ENCODE results near the gene CCDC12.

The CCDC12 gene

DNA sequence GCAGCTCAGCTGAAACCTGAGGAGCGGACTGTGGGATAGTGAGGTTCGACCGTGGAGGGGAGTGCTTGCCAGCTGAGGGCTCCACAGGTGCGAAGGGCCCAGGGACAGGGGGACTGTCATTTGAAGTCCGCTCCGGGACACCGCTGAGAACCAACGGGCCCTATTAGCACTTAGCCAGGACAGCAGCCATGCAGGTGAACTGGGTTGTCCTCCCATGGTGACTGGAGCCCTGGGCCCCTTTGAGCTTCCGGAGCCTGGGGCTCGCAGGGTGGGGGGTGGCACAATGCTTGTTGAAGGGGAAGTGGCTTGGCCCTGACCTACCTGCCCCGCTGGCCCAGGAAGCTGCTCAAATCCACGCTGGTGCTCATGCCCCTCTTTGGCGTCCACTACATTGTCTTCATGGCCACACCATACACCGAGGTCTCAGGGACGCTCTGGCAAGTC, 74.3 kb downstream of the CCDC12 start:
- DNase-seq, result no peak

DNA sequence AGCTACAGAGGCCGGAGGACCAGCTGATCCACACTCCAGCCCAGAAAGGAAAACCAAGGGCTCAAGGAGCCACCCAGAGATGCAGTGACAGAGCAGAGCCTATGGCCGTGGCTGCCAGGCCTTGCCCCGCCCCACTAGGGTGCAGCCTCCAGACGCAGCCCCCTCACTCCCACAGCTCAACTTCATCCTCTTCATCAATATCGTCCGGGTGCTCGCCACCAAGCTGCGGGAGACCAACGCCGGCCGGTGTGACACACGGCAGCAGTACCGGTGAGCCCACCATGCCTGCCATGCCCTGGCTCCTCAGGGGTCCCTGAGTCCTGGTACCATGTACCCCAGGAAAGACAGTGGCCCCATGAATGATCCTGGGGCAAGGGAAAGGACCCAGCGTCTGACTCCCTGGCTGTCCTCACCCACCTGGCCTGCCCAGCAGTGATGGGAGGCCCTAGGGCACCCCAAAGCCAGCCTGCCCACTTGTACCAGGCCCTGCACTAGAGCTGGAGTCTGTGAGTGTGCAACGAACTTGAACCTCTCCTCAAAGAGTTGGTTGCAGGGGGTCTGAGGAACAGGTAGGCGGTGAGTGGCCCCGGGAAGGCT, 74.9 kb downstream of the CCDC12 start:
- no peak for DNase-seq

DNA sequence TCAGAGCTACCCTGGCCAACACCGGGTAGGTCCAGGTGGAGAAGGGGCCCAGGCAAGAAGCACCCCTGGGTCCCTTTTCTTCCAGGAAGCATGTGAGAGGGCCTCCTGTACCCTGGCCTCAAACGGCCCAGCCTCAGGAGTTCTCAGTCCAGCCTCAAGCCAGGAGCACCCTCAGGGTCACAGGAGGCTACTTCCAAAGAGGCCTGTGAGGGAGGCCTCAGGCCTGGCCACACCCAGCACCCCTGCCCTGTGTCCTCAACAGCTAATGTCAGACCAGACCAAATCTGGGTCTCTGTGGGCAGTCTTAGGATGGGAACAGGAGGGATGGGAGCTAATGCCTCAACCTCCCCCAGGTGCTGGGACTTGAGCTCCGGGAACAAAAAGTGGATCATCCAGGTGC, 75.5 kb downstream of the CCDC12 start:
- no peak for DNase-seq

DNA sequence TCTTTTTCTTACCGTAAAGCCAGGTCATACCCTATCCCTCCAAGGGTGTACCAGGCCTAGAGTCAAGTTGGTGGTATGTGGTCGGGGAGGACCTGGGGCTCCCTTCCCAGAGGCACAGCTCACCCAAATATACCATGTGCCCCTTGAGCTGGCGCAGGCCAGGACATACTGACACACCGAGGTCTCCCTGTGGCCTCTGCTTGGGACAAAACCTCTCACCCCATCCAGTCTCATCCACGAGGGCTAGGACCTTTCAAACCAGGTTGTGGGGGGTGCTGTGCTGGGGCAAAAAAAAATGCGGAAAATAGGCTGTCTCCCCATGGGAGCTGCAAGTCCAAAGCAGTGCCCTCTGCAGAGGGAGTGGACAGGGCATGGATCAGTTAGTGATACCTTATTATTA, 76.2 kb downstream of the CCDC12 start:
- DNase-seq, result no peak

DNA sequence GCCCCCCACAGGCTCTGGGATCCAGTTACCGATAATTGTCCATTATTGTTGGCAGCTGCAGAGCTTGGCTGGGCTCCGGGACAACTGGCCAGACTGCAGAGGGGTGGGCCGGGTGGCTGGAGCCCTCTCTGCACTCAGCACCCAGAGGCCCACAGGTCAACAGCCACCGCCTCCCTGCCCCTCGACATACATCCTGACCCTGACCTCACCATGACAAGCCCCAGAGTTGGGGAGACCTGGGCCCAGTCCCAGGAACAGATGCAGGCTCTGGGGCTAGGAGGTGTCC, 76.6 kb downstream of the CCDC12 start:
- no peak for DNase-seq

DNA sequence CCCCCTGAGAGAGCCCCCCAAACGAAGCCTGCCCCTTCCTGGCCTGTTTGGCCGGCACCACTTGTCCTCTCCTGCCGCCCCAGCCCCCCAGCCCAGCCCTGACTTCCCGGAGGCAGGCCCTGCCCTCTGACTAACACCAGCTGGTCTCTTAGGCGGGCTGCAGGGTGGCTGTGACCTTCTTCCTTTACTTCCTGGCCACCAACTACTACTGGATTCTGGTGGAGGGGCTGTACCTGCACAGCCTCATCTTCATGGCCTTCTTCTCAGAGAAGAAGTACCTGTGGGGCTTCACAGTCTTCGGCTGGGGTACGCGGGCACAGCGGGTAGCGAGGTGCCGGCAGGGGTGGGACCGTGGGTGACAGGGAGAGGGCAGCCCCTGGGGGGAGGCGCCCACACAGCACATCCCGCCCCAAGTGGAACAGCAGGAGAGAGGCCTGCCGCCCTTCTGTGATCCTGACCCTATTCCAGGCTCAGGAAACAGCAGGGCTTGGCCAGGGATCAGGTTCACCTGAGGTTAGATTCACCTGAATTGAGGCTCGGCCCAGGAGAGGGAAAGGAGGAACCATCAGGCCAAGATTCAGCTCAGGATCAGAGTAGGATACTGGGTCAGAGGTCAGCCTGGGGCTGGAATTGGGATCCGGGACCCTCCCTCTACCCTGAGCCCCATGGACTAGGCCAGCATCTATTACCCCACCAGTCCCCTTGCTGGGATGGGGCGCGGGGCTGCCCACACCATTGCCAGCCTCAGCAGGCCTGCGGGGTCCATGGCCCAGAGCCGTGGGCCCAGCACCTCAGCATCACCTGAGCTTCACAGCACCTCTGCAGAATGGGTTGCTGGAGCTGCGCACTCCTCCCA, 77.2 kb downstream of the CCDC12 start:
- no peak for DNase-seq

DNA sequence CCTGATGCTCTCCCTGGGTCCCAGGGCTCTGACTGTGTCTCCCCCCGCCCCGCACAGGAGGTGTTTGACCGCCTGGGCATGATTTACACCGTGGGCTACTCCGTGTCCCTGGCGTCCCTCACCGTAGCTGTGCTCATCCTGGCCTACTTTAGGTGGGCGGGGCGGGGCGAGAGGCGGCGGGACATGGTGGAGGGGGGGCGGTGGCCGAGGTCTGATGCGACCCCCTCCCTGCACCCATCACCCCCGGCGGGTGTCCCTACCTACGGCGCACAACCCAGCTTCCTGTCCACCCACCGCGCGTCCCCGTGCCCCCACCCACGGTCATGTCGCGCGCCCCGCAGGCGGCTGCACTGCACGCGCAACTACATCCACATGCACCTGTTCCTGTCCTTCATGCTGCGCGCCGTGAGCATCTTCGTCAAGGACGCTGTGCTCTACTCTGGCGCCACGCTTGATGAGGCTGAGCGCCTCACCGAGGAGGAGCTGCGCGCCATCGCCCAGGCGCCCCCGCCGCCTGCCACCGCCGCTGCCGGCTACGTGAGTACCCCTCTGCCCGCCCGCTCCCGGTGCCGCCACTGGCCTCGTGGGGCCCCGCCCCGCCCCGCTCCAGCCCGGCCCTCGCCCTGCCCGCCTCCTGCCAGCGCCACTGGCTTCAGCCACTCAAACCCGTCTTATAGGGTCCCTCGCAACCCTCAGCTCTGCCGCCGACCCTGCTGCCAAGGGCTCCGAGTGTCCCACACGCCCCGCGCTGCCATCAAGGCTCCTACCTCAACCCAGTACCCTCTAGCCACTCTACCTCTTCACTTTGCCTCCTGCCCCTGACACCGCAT, 78.0 kb downstream of the CCDC12 start:
- DNase-seq, result peak; percentile 60

DNA sequence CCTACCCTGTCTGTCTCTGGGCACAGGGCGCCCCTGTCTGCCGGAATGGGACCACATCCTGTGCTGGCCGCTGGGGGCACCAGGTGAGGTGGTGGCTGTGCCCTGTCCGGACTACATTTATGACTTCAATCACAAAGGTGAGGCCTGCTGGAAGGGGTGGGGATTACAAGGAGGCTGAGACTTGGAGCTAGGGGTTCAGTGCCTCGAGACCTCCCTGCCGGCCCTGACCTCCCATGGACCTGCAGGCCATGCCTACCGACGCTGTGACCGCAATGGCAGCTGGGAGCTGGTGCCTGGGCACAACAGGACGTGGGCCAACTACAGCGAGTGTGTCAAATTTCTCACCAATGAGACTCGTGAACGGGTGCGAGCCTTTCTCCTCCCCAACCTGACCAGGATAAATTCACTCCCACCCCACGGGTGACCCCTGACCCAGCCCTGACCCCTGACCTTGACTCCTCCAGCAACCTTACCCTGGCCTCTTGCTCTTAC, 78.7 kb downstream of the CCDC12 start:
- no peak for DNase-seq

DNA sequence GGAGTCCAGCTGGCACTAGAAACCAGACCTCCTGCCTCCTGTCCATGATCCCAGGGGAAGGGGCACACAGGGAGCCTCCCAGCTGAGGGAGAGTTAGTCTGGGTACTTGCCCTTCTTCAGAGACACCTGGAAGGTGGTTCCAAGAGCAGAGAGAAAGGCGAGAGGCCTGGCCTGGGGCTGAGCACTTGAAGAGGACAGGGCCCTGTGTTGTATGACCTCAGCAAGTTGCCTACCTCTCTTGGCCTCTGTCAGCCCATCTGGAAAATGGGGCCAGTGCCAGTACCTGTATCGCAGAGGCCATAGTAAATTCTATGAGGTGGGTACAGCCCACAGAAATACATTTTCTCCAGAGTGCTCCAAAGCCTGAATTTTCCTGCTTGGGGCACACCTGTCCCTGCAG, 79.5 kb downstream of the CCDC12 start:
- DNase-seq, result no peak

DNA sequence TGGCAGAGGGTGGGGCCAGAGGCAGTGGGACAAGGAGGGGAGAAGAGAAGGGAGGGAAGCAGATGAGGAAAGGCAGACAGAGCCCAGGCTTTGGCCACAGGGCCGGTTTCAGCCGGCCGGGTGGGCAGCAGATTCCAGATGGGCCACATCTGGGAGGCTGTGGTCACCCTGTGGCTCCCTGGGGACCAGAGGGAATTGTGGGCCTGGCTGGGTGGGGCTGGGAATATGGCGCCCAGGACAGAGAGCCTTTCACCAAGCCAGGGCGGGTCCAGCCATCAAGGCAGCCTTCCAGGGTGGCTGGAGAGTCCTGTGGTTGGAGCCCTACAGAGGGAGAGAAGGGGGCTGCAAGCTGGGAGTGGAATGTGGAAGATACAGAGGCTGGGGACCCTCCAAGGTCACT, 80.2 kb downstream of the CCDC12 start:
- DNase-seq, result no peak

DNA sequence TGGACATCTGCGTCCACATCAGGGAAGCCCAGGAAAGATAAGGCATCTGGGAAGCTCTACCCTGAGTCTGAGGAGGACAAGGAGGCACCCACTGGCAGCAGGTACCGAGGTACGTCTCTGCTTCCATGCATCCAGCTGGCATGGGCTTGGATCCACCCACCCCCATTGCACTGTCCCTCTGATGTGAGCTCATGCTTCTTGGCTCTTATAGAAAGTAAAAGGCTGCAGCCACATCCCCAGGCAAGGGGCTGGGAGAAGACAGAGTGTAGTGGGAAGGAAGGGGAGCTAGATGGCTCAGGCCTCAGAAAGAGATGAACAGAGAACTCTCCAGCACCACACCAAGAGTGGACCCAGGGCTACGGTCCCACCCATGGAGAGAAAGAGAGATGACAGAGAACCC, 80.8 kb downstream of the CCDC12 start:
- DNase-seq, result no peak

DNA sequence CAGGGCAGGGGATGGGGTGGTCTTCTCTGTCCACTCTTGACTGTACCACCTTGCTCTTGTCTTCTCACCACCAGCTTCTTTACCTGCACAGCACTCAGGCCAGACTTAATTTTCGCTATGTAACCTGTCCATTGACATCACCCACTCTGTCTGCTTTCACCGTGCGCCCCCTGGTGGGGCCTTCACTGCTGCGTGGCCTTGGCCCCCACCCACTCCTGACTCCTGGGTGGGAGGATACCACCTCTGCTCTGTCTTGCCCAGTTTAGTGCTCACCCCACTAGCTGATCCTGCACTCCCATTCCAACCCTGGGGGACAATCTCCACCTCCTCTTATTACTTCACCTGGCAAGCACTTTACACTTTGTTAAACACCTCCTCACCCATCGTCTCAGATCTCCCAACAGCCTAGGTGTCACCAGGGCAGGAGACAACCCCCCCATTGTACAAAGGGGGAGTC, 81.3 kb downstream of the CCDC12 start:
- DNase-seq, result peak; percentile 67

DNA sequence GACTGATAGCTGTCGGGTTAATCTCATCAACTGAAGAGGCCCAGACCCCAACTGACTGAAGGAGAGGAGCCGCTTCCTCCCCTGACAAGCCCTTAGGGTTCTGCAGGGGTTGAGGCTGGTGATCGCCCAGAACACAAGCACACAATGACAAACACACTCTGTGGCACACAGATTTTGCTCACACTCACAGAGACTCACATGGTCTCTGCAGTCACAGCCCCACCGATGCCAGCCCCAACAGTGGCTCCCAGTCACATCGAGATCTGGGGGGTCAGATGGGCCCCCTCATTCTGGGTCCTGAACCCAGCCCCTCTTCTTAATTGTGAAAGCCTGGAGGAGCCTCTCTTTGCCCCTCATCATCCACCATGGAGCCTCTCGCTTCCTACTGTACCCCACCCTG, 82.3 kb downstream of the CCDC12 start:
- DNase-seq, result no peak

DNA sequence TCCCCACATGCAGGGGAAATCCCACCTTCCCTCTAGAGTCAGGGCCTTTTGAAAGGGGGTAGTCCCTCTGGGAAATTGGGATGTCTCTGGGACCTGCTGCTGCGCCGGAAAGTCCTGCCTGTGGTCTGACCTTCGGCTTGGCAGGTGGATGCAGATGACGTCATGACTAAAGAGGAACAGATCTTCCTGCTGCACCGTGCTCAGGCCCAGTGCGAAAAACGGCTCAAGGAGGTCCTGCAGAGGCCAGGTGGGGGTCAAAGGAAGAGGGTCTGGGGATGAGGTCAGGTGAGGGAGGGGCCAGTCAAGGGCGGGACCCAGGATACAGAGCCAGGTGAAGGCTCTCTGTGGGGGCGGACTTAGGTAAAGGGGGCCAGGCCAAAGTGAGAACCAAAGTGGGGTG, 82.8 kb downstream of the CCDC12 start:
- no peak for DNase-seq

DNA sequence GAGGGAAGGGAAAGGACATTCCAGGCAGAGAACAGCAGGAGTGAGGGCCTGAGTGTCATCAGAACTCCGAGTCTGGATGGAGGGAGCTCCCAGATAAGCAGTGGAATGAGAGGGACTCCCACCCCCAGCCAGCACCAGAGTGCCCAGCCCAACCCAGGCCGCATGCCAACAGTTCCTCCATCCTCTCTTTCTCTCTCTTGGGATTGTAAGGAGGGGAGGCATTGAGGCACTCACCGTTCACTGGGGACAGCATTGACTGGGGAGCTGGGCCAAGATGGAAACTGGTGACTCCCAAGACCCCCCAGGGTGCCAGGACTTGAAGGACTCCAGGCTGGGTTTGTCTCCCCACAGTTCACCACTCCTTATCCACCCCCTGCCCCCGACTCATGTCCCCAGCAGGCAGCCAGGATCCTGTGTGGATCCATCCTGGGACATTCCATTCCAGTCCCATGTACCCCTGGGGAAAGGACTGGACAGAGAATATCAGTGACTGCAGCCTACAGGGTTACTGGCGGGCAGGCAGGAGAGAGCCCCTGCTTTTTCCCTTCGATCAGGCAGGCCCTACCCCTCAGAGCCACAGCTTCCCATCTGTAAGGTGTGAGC, 83.3 kb downstream of the CCDC12 start:
- DNase-seq, result no peak

DNA sequence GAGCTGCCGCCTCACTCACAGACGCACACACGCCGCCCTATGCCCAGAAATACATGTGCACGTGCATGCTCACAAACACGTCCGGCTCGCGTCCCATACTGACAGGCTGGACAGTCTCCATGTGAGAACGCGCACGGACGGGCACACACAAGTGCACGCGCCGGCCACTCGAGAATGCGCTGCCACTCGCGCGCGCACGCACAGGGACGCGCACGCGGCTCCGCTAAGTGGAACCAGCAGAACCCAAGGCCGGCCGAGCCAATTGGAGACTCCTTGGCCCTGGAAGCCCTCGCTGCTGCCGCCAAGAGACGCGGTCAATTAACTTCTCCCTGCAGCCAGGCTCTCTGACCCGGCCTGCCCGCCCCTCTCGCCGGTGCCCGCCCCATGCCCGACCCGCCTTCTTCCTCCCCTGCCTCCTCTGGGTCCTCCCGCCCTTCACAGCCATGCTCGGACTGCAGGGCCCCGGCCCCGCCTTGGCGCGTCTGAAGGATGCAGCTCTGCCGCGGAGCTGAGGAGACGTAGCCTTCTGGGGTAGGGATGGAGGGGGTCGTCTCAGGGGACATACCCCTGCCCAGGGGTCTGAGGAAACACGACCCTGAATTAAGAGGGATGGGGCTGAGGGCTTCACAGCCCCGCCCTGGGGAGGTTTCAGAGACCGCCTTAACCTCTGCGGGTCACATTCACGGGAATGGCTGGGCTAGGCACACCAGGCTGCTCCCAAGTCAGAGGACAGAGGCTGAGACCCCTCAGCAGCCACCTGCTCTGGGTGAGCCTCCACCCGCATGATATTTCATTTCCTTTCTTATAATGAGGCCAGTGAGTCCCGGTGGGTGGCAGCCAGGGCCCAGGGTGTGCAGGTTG, 84.0 kb downstream of the CCDC12 start:
- DNase-seq, result peak; percentile 91

DNA sequence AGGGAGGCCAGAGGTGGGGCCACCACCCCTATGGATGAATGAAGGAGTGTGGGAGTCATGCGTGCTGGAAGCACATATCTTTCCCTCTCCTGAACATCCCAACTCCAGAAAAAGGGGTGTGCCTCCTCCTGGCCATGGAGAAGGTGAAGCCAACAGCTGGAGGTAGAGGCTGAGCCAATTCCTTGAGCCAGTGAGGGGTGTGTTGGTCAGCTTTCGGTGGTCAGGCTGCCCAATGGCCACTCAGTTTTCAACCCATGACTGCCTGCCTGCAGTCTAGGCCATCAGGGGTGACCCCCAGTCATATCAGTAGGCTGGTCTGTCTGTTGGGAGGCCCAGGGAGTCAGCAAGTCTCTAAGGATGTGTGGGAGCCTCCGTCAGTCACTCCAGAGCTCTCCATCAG, 85.4 kb downstream of the CCDC12 start:
- DNase-seq, result no peak

DNA sequence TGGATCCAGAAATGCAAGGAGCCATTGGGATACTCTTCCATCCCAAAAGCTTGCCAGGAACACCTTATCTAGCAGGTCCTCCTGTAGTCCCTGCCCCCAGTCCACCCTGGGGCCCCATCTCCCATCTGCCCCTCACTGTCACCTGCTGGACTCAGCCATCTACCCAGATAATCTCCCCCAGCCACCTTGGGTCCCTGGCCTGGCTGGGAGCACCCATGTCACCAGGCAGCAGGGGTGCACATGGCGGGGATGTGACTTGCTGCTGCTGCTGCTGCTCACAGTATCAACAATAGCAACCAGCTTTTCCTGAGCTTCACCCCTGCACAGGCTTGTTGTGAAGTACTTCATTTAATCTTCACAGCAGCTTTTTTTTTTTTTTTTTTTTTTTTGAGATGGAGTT, 86.4 kb downstream of the CCDC12 start:
- no peak for DNase-seq

DNA sequence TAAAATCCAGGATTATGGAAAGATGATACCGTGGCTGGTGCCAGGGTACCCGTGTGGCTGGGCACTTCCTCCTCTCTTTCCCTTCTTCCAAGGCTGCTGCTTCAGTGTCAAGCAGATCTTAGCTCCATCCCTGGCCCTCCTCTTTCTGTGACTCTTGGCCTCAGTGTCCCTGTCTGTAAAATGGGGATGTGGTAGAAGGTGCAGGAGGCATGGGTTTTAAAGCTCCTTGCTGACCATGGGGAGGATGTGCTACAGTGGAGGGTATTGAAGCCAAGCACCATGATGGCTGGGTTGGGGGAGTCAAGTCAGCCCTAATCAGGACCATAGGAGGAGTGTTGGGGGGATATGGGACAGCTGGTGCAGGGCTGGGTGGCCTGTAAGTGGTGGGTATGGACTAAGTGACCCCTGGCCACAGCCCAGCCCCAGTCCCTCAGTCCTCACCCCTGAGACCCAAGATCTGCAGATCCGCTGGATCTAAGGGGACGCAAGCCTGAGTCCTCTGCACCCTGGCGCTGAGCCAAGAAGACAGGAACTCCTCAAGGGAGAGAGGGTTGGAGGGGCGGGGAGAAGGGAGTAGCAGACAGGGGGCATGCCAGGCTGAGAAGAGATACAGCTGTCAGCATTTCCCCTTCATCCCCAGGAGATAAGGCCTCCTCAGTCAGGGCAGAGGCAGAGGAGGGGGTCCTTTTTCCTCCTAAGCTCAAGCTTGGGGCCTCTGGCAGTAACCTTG, 87.0 kb downstream of the CCDC12 start:
- no peak for DNase-seq

DNA sequence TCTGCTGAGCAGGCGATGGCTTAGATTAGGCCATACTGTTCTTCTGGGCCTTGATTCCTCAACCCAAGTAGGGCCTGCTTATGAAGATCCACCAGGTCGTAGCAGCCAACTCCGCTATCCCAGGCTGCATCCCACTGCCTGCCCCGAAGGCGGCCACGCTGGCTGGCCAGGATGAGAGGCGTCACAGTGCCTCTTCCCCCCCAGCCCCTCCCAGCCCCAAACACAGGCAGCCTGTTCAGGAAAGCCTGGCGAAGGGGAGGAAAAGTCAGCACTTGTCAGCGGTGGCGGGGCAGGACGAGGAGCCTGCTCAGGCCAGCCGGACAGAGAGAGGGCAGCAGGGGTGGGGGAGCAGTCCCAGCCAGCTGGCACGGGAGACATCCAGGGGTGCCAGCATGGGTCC, 87.8 kb downstream of the CCDC12 start:
- DNase-seq, result no peak

DNA sequence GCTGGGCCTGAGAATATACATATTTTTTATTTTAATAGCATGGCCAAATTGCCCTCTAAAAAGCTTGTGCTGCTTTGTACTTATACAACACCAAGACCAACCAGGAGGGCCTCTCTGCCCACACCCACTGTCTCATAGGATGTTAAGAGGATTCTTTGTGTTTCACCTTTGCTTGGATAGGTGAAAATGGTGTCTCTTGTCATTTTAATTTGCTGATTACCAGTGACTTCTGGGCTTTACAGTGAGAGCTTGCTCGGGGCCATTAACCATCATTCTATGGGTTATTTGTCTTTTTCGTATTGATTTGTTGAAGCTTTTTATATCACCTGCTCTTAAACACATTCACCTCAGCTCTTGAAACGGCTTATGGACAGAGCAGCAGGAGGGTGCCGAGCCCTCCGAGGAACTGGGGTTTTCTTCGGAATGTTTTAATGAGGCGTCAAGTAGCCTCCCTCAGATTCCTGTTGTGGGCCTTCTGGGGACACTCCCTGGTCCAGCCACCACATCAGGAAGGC, 88.5 kb downstream of the CCDC12 start:
- no peak for DNase-seq
